ENCODE data around the gene TRIAP1. TPM values are rescaled to one million over a fixed set of nuclear protein-coding genes. Genes with fewer than 3 reads are reported as not detected.
A peak's percentile ranks its signal among the peaks of the same experiment; 100 is the strongest.

The TRIAP1 gene
- total RNA-seq, 1 experiment from 2014 or later = 23.9 TPM

- ChIA-PET CTCF (no interaction called here), POLR2A (no interaction called here)
- Histone ChIP-seq H3K27me3 (ENCODE audit: control insufficient read depth, insufficient read depth, low read length) (no peaks in the 10 kb centered on the region), H3K4me1 (ENCODE audit: control insufficient read depth, insufficient read depth, low read length) (no peaks in the 10 kb centered on the region), H3K9me3 (ENCODE audit: control insufficient read depth, insufficient read depth, low read depth, low read length) (no peaks in the 10 kb centered on the region), H3K36me3 (ENCODE audit: control insufficient read depth, insufficient read depth, low read length) (no peaks in the 10 kb centered on the region), H3K4me3 (ENCODE audit: low read depth in 2 of 2, low read length in 2 of 2) (no peak overlapping the region), H3K27ac (ENCODE audit: low read length) (no peak overlapping the region)
- in situ Hi-C loops (cut with HindIII; ENCODE audit: low pct_unique_long_range_greater_than_20kb, low sequenced_read_pairs) (no loop called here), intact Hi-C loops (cut with micrococcal nuclease; ENCODE audit: unreplicated experiment) (no loop called here)
- BruUV-seq (replicated peaks) = no TSS peak
- TF ChIP-seq SIN3A (IDR thresholded peaks at IDR 0.05; ENCODE audit: borderline replicate concordance, insufficient read depth, low read depth, low read length) = no peak
- TF ChIP-seq CTCF (IDR thresholded peaks at IDR 0.05) = no peak
- TF ChIP-seq POLR2AphosphoS5 (IDR thresholded peaks at IDR 0.05; ENCODE audit: low read depth, low read length) = no peak
- TF ChIP-seq REST (IDR thresholded peaks at IDR 0.05; ENCODE audit: insufficient read depth in 1 of 2, low read depth in 2 of 2, low read length in 1 of 2) = no peak
- TF ChIP-seq TCF7L2 (IDR thresholded peaks at IDR 0.05; ENCODE audit: low read depth, low read length) = no peak
- DNase-seq (ENCODE audit: low read depth, low spot score) (no peak), ATAC-seq (no peak; the same call in 1 of the 2 replicates)
Measured at GRCh38 chr12:120403869-120404268, 42.3 kb downstream of the TRIAP1 start.

- intact Hi-C loops (cut with micrococcal nuclease; ENCODE audit: unreplicated experiment) (no loop called here), in situ Hi-C loops (cut with HindIII; ENCODE audit: low pct_unique_long_range_greater_than_20kb, low sequenced_read_pairs) (no loop called here)
- DNase-seq (ENCODE audit: low read depth, low spot score) = no peak
- Histone ChIP-seq H3K4me3 (ENCODE audit: low read depth in 2 of 2, low read length in 2 of 2) (no peak overlapping the region), H3K4me1 (ENCODE audit: control insufficient read depth, insufficient read depth, low read length) (no peaks in the 10 kb centered on the region), H3K36me3 (ENCODE audit: control insufficient read depth, insufficient read depth, low read length) (no peaks in the 10 kb centered on the region), H3K27ac (ENCODE audit: low read length) (no peak overlapping the region), H3K27me3 (ENCODE audit: control insufficient read depth, insufficient read depth, low read length) (no peaks in the 10 kb centered on the region), H3K9me3 (ENCODE audit: control insufficient read depth, insufficient read depth, low read depth, low read length) (no peaks in the 10 kb centered on the region)
- ChIA-PET CTCF (interaction anchor here (1.6 kb wide), 1 partner anchor 36 kb away, joined by 4 read pairs; no protein-coding TSS in a partner anchor), POLR2A (no interaction called here)
- ATAC-seq = peak; percentile 19; the same call in 1 of the 2 replicates
- no TSS peak for BruUV-seq (replicated peaks)
- TF ChIP-seq CTCF (IDR thresholded peaks at IDR 0.05) (no peak), POLR2AphosphoS5 (IDR thresholded peaks at IDR 0.05; ENCODE audit: low read depth, low read length) (no peak), REST (IDR thresholded peaks at IDR 0.05; ENCODE audit: insufficient read depth in 1 of 2, low read depth in 2 of 2, low read length in 1 of 2) (no peak), SIN3A (IDR thresholded peaks at IDR 0.05; ENCODE audit: borderline replicate concordance, insufficient read depth, low read depth, low read length) (no peak), TCF7L2 (IDR thresholded peaks at IDR 0.05; ENCODE audit: low read depth, low read length) (no peak)
Measured at GRCh38 chr12:120402217-120402616, 44.0 kb downstream of the TRIAP1 start.

Data from Panc1 (cell line).